AG10803 (cell line): ENCODE measurements around the gene AGPS.

Experiments used
- DNase-seq: peaks from one replicate; pipeline ENCODE4 v3.0.0; 2010; ENCODE audit warnings: low read depth
- H3K4me3 ChIP-seq: 2 replicates; pipeline ENCODE4 v1.5.1; 2011; ENCODE audit warnings: mild to moderate bottlenecking, low read length, control low read depth
- TF ChIP-seq, protein P1 (sequence below): conservative IDR thresholded peaks from 2 replicates; pipeline ENCODE4 v1.5.1; 2011; ENCODE audit warnings: mild to moderate bottlenecking, low read length, control low read depth, inconsistent platforms

Gene AGPS

DNA sequence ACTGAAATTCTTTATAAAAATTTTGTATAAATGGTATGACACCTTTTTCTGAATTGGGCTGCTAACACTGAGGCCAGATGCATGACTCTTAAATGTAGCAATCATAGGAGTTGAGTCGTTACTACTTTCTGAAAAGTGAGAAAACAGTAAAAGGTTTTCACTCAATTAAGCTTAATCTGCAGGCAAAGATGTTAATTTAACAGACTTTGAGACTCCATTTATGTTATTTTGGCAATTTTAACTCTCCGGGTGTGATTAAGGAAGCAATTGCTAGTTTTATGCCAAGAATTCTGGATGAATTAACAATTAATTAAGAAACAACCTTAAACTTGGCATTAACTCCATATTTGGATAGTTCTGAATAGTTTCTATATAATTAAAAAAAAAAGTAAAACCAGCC lies 104.3 kb downstream of the AGPS start:
- no peak for DNase-seq
- TF ChIP-seq, protein P1, sequence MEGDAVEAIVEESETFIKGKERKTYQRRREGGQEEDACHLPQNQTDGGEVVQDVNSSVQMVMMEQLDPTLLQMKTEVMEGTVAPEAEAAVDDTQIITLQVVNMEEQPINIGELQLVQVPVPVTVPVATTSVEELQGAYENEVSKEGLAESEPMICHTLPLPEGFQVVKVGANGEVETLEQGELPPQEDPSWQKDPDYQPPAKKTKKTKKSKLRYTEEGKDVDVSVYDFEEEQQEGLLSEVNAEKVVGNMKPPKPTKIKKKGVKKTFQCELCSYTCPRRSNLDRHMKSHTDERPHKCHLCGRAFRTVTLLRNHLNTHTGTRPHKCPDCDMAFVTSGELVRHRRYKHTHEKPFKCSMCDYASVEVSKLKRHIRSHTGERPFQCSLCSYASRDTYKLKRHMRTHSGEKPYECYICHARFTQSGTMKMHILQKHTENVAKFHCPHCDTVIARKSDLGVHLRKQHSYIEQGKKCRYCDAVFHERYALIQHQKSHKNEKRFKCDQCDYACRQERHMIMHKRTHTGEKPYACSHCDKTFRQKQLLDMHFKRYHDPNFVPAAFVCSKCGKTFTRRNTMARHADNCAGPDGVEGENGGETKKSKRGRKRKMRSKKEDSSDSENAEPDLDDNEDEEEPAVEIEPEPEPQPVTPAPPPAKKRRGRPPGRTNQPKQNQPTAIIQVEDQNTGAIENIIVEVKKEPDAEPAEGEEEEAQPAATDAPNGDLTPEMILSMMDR = no peak
- no peak overlapping the region for H3K4me3 ChIP-seq

- H3K4me3 ChIP-seq = no peak overlapping the region
- TF ChIP-seq, protein P1 = no peak
- DNase-seq = no peak
Observed at GRCh38 chr2:177501186-177501585, 108.6 kb downstream of the AGPS start.

GRCh38 chr2:177506505-177506904 lies 113.9 kb downstream of the AGPS start:
- no peak overlapping the region for H3K4me3 ChIP-seq
- DNase-seq = no peak
- TF ChIP-seq, protein P1 = no peak

DNA sequence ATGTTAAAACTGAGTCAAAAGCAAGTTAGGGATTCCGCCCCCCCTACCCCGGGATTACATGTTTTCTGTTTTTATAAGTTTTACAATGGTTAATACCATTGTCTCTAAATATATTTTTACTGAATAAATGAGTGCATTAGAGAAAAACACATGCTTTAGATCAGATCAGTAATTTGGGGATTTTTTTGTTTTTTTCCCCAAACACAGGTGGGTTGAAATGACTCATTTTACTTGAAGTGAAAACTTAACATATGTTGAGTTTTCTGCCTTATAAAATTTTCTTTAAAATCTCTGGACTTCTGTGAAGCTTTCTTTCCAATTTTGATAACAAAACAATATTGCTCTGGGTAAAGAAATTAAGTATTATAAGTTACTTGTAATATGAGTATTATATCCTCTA lies 114.4 kb downstream of the AGPS start:
- TF ChIP-seq, protein P1 = no peak
- no peak overlapping the region for H3K4me3 ChIP-seq
- no peak for DNase-seq

DNA sequence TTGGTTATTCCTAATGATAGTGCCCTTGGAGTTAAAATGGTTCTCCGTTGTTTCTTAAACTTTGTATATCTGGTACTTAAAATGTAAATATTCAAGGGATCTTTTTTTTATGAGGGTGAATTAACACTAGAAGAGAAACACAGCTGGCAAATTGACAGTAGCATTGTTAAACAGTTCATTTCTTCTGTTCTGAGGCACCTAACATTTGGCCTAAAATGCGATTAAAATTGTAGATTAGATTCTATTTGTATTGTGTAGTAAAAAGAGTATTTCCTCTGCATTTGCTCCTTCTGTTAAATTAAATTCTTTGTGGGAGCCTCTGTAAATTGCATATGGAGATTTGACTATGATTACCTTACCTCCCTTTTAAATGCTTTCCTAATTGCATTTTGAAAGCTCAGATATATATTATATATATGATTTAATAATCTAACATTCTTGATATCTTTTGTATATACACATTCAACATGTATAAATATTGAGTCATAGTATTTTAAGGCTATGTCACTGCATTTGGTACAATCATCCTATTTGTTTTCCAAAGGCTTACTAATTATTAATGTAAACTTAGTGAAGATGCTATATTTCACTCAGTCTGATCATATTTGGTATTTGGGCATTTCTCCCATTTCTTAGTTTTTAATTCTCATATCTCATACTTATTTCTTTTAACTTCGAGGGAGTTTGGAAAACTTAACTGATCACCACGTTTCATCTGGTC lies 124.4 kb downstream of the AGPS start:
- TF ChIP-seq, protein P1 = no peak
- no peak overlapping the region for H3K4me3 ChIP-seq
- no peak for DNase-seq

- TF ChIP-seq, protein P1 = no peak
- H3K4me3 ChIP-seq = no peak overlapping the region
- DNase-seq = no peak
Observed at GRCh38 chr2:177518754-177519153, 126.2 kb downstream of the AGPS start.

- H3K4me3 ChIP-seq = no peak overlapping the region
- TF ChIP-seq, protein P1 = no peak
- no peak for DNase-seq
Observed at GRCh38 chr2:177519534-177520115, 127.1 kb downstream of the AGPS start.
